GM21619 (cell line): ENCODE measurements around the gene SUSD1.
A peak's percentile ranks its signal among the peaks of the same experiment; 100 is the strongest.

ENCODE experiments used
- ATAC-seq: cut with Tn5 transposase; IDR thresholded peaks from one replicate; pipeline ENCODE4 v1.9.1; 2021; ENCODE audit not compliant: unreplicated experiment

The SUSD1 gene

GRCh38 chr9:112020680-112021596 lies 154.2 kb downstream of the SUSD1 start:
- peak; percentile 74 for ATAC-seq

- ATAC-seq, result no peak
Measured at GRCh38 chr9:112017878-112018277, 157.2 kb downstream of the SUSD1 start.

- ATAC-seq, result no peak
Measured at GRCh38 chr9:112015736-112016135, 159.4 kb downstream of the SUSD1 start.

GRCh38 chr9:112015149-112015548 lies 159.9 kb downstream of the SUSD1 start:
- no peak for ATAC-seq

- no peak for ATAC-seq
Measured at GRCh38 chr9:112013266-112013665, 161.8 kb downstream of the SUSD1 start.

- peak; percentile 81 for ATAC-seq
Measured at GRCh38 chr9:112012026-112012902, 162.8 kb downstream of the SUSD1 start.

- no peak for ATAC-seq
Measured at GRCh38 chr9:112011051-112011620, 164.0 kb downstream of the SUSD1 start.

- ATAC-seq, result no peak
Measured at GRCh38 chr9:112010537-112010936, 164.6 kb downstream of the SUSD1 start.

GRCh38 chr9:112009656-112010055 lies 165.4 kb downstream of the SUSD1 start:
- ATAC-seq, result no peak

GRCh38 chr9:112007575-112008240 lies 167.4 kb downstream of the SUSD1 start:
- ATAC-seq, result no peak

- ATAC-seq, result no peak
Measured at GRCh38 chr9:112006361-112007020, 168.6 kb downstream of the SUSD1 start.

GRCh38 chr9:112005939-112006338 lies 169.2 kb downstream of the SUSD1 start:
- ATAC-seq, result no peak

GRCh38 chr9:112003538-112003937 lies 171.6 kb downstream of the SUSD1 start:
- no peak for ATAC-seq

GRCh38 chr9:112002847-112003457 lies 172.1 kb downstream of the SUSD1 start:
- ATAC-seq, result no peak

GRCh38 chr9:112002131-112002846 lies 172.8 kb downstream of the SUSD1 start:
- no peak for ATAC-seq

- no peak for ATAC-seq
Measured at GRCh38 chr9:112000743-112001142, 174.4 kb downstream of the SUSD1 start.

- ATAC-seq, result no peak
Measured at GRCh38 chr9:111999319-111999718, 175.8 kb downstream of the SUSD1 start.

GRCh38 chr9:111997831-111998230 lies 177.3 kb downstream of the SUSD1 start:
- no peak for ATAC-seq

GRCh38 chr9:111994831-111995458 lies 180.2 kb downstream of the SUSD1 start:
- peak; percentile 54 for ATAC-seq
